Measurements from ENCODE around the gene LRRC1. TPM values are rescaled to one million over a fixed set of nuclear protein-coding genes. Genes with fewer than 3 reads are reported as not detected.

The LRRC1 gene
- polyA plus RNA-seq, 1 donor (not counting 4 experiments of a cell fraction or from before 2014, with no cell fraction given) = 19.7 TPM

GRCh38 chr6:53801022-53801421 is 6.2 kb downstream of the LRRC1 start:
- no peak for FAIRE-seq
- H3K79me2 ChIP-seq (ENCODE audit: control insufficient read depth, insufficient read depth, low read length) = peaks cover 88% of the 10 kb centered on the region
- TF ChIP-seq CTCF (optimal IDR thresholded peaks at IDR 0.05 in 1 of 3, IDR thresholded peaks at IDR 0.05 in 1 of 3, conservative IDR thresholded peaks at IDR 0.05 in 1 of 3; ENCODE audit: extremely low read depth in 1 of 3, insufficient read depth in 2 of 3, low read length in 3 of 3) = no peak
- TF ChIP-seq EZH2 (IDR thresholded peaks at IDR 0.05; ENCODE audit: low read length) = no peak

GRCh38 chr6:53802582-53802981 is 7.8 kb downstream of the LRRC1 start:
- dilution Hi-C loops (cut with MboI; ENCODE audit: extremely low pct_ligation_motif_present, low sequenced_read_pairs) = no loop called here
- H3K4me2 ChIP-seq (ENCODE audit: control insufficient read depth, extremely low read depth, insufficient read depth, low read depth, low read length) = no peak overlapping the region
- no peak overlapping the region for H3K9ac ChIP-seq (ENCODE audit: control insufficient read depth, extremely low read depth, insufficient read depth, low read length)
- TF ChIP-seq EZH2 (IDR thresholded peaks at IDR 0.05; ENCODE audit: low read length) (no peak), CTCF (optimal IDR thresholded peaks at IDR 0.05 in 1 of 3, IDR thresholded peaks at IDR 0.05 in 1 of 3, conservative IDR thresholded peaks at IDR 0.05 in 1 of 3; ENCODE audit: extremely low read depth in 1 of 3, insufficient read depth in 2 of 3, low read length in 3 of 3) (no peak)
- H3K4me3 ChIP-seq (ENCODE audit: control insufficient read depth in 2 of 3, extremely low read depth in 1 of 3, insufficient read depth in 2 of 3, low read depth in 1 of 3, low read length in 3 of 3) = no peak overlapping the region
- no peaks in the 10 kb centered on the region for H3K36me3 ChIP-seq (ENCODE audit: control insufficient read depth in 2 of 2, extremely low read depth in 1 of 2, insufficient read depth in 2 of 2, low read length in 2 of 2)
- peaks cover 1% of the 10 kb centered on the region for H4K20me1 ChIP-seq (ENCODE audit: control insufficient read depth, extremely low read depth, insufficient read depth, low read length)
- DNase-seq (ENCODE audit: low read depth, low spot score) (no peak), FAIRE-seq (no peak)
- H2AFZ ChIP-seq (ENCODE audit: control insufficient read depth, low read length) = no peak overlapping the region
- peaks cover 20% of the 10 kb centered on the region for H3K4me1 ChIP-seq (ENCODE audit: control insufficient read depth, extremely low read depth, insufficient read depth, low read length)
- peaks cover 4% of the 10 kb centered on the region for H3K9me1 ChIP-seq (ENCODE audit: control insufficient read depth, extremely low read depth, insufficient read depth, low read length)
- no peak overlapping the region for H3K27ac ChIP-seq (ENCODE audit: control insufficient read depth, insufficient read depth, low read length)
- peaks cover 87% of the 10 kb centered on the region for H3K79me2 ChIP-seq (ENCODE audit: control insufficient read depth, insufficient read depth, low read length)
- H3K27me3 ChIP-seq (ENCODE audit: control insufficient read depth, extremely low read depth, insufficient read depth, low read length) = no peaks in the 10 kb centered on the region
- no peaks in the 10 kb centered on the region for H3K9me3 ChIP-seq (ENCODE audit: control insufficient read depth, low read depth, low read length)

More at GRCh38 chr6:53801022-53801421, 6.2 kb downstream of the LRRC1 start:
- dilution Hi-C loops (cut with MboI; ENCODE audit: extremely low pct_ligation_motif_present, low sequenced_read_pairs) = no loop called here
- DNase-seq (ENCODE audit: low read depth, low spot score) = no peak
- Histone ChIP-seq H3K4me1 (ENCODE audit: control insufficient read depth, extremely low read depth, insufficient read depth, low read length) (peaks cover 33% of the 10 kb centered on the region), H4K20me1 (ENCODE audit: control insufficient read depth, extremely low read depth, insufficient read depth, low read length) (peaks cover 5% of the 10 kb centered on the region), H2AFZ (ENCODE audit: control insufficient read depth, low read length) (no peak overlapping the region), H3K9me3 (ENCODE audit: control insufficient read depth, low read depth, low read length) (no peaks in the 10 kb centered on the region), H3K4me3 (ENCODE audit: control insufficient read depth in 2 of 3, extremely low read depth in 1 of 3, insufficient read depth in 2 of 3, low read depth in 1 of 3, low read length in 3 of 3) (no peak overlapping the region), H3K4me2 (ENCODE audit: control insufficient read depth, extremely low read depth, insufficient read depth, low read depth, low read length) (no peak overlapping the region), H3K27me3 (ENCODE audit: control insufficient read depth, extremely low read depth, insufficient read depth, low read length) (no peaks in the 10 kb centered on the region), H3K36me3 (ENCODE audit: control insufficient read depth in 2 of 2, extremely low read depth in 1 of 2, insufficient read depth in 2 of 2, low read length in 2 of 2) (no peaks in the 10 kb centered on the region), H3K9ac (ENCODE audit: control insufficient read depth, extremely low read depth, insufficient read depth, low read length) (no peak overlapping the region), H3K9me1 (ENCODE audit: control insufficient read depth, extremely low read depth, insufficient read depth, low read length) (peaks cover 4% of the 10 kb centered on the region), H3K27ac (ENCODE audit: control insufficient read depth, insufficient read depth, low read length) (no peak overlapping the region)

Measured in keratinocyte (primary cell).